ENCODE measurements around the gene CLEC5A. TPM values are rescaled to one million over a fixed set of nuclear protein-coding genes. Genes with fewer than 3 reads are reported as not detected.
"Not testable (repeated sequence)": the region's sequence is repeated elsewhere in the genome, so short reads cannot be mapped to it uniquely, and the experiment has no call there.

The CLEC5A gene
- not detected for polyA plus RNA-seq

GRCh38 chr7:141946796-141947195 is at the start of gene CLEC5A:
TSS of gene CLEC5A (minus strand) at chr7:141946974. CDS start at chr7:141946292, 682 bp downstream.
- H3K27ac Mint-ChIP-seq: no peak within 1 kb of the TSS
- H3K9me3 Mint-ChIP-seq: peaks cover 0 to 3% (median 2%) of the 10 kb centered on the region in 3 donors
- no peaks in the 10 kb centered on the region for H3K4me1 Mint-ChIP-seq
- H3K4me3 Mint-ChIP-seq: no peak within 1 kb of the TSS
- H3K27me3 Mint-ChIP-seq: no peaks in the 10 kb centered on the region
- H3K36me3 Mint-ChIP-seq: no peaks in the 10 kb centered on the region

GRCh38 chr7:141993354-141993753 is 46.6 kb upstream of the CLEC5A start:
- Mint-ChIP-seq H3K36me3 (no peaks in the 10 kb centered on the region), H3K27ac (no peak overlapping the region), H3K4me1 (no peaks in the 10 kb centered on the region), H3K4me3 (no peak overlapping the region), H3K27me3 (peaks cover 4% of the 10 kb centered on the region), H3K9me3 (peaks cover 2 to 6% (median 2%) of the 10 kb centered on the region in 3 donors)

GRCh38 chr7:141992688-141993087 is 45.9 kb upstream of the CLEC5A start:
- Mint-ChIP-seq H3K4me1 (no peaks in the 10 kb centered on the region), H3K4me3 (no peak overlapping the region), H3K27me3 (peaks cover 1% of the 10 kb centered on the region), H3K9me3 (peaks cover 0 to 6% (median 0%) of the 10 kb centered on the region in 3 donors), H3K27ac (no peak overlapping the region), H3K36me3 (no peaks in the 10 kb centered on the region)

GRCh38 chr7:141992156-141992555 is 45.4 kb upstream of the CLEC5A start:
- H3K27me3 Mint-ChIP-seq: peaks cover 1% of the 10 kb centered on the region
- no peaks in the 10 kb centered on the region for H3K4me1 Mint-ChIP-seq
- no peaks in the 10 kb centered on the region for H3K36me3 Mint-ChIP-seq
- no peak overlapping the region for H3K4me3 Mint-ChIP-seq
- H3K9me3 Mint-ChIP-seq: peaks cover 0 to 6% (median 0%) of the 10 kb centered on the region in 3 donors
- no peak overlapping the region for H3K27ac Mint-ChIP-seq

- no peaks in the 10 kb centered on the region for H3K4me1 Mint-ChIP-seq
- no peak overlapping the region for H3K4me3 Mint-ChIP-seq
- no peak overlapping the region for H3K27ac Mint-ChIP-seq
- H3K27me3 Mint-ChIP-seq: peaks cover 1% of the 10 kb centered on the region
- peaks cover 0 to 10% (median 0%) of the 10 kb centered on the region in 3 donors for H3K9me3 Mint-ChIP-seq
- no peaks in the 10 kb centered on the region for H3K36me3 Mint-ChIP-seq
These were observed 44.4 kb upstream of the CLEC5A start for GRCh38 chr7:141991140-141991539.

GRCh38 chr7:141990011-141990725 is 43.4 kb upstream of the CLEC5A start:
- no peak overlapping the region for H3K4me3 Mint-ChIP-seq
- peaks cover 0 to 8% (median 0%) of the 10 kb centered on the region in 3 donors for H3K9me3 Mint-ChIP-seq
- H3K36me3 Mint-ChIP-seq: no peaks in the 10 kb centered on the region
- H3K4me1 Mint-ChIP-seq: no peaks in the 10 kb centered on the region
- H3K27ac Mint-ChIP-seq: no peak overlapping the region
- peaks cover 1% of the 10 kb centered on the region for H3K27me3 Mint-ChIP-seq

GRCh38 chr7:141987803-141988202 is 41.0 kb upstream of the CLEC5A start:
- H3K27ac Mint-ChIP-seq, H3K36me3 Mint-ChIP-seq, H3K4me3 Mint-ChIP-seq, H3K27me3 Mint-ChIP-seq, H3K4me1 Mint-ChIP-seq, H3K9me3 Mint-ChIP-seq: not testable (repeated sequence)

GRCh38 chr7:141986923-141987322 is 40.1 kb upstream of the CLEC5A start:
- Mint-ChIP-seq H3K4me1 (no peaks in the 10 kb centered on the region), H3K27ac (no peak overlapping the region), H3K9me3 (peaks cover 0 to 5% (median 0%) of the 10 kb centered on the region in 3 donors)

GRCh38 chr7:141985926-141986325 is 39.2 kb upstream of the CLEC5A start:
- H3K4me3 Mint-ChIP-seq, H3K4me1 Mint-ChIP-seq, H3K36me3 Mint-ChIP-seq, H3K27ac Mint-ChIP-seq, H3K27me3 Mint-ChIP-seq, H3K9me3 Mint-ChIP-seq: not testable (repeated sequence)

More at GRCh38 chr7:141986923-141987322, 40.1 kb upstream of the CLEC5A start:
- peaks cover 1% of the 10 kb centered on the region for H3K27me3 Mint-ChIP-seq
- no peaks in the 10 kb centered on the region for H3K36me3 Mint-ChIP-seq
- H3K4me3 Mint-ChIP-seq: no peak overlapping the region

GRCh38 chr7:141979568-141979967 is 32.8 kb upstream of the CLEC5A start:
- H3K27ac Mint-ChIP-seq: no peak overlapping the region
- H3K27me3 Mint-ChIP-seq: peaks cover 1% of the 10 kb centered on the region
- H3K4me1 Mint-ChIP-seq: peaks cover 0 to 10% (median 7%) of the 10 kb centered on the region in 3 donors
- peaks cover 0 to 5% (median 0%) of the 10 kb centered on the region in 3 donors for H3K9me3 Mint-ChIP-seq
- H3K36me3 Mint-ChIP-seq: no peaks in the 10 kb centered on the region
- H3K4me3 Mint-ChIP-seq: no peak overlapping the region

GRCh38 chr7:141978351-141978750 is 31.6 kb upstream of the CLEC5A start:
- Mint-ChIP-seq H3K36me3 (no peaks in the 10 kb centered on the region), H3K4me3 (peak overlapping the region in 1 of 4 donors; percentile 34), H3K27me3 (peaks cover 1% of the 10 kb centered on the region), H3K4me1 (peaks cover 0 to 10% (median 7%) of the 10 kb centered on the region in 3 donors), H3K27ac (no peak overlapping the region), H3K9me3 (peaks cover 0 to 5% (median 0%) of the 10 kb centered on the region in 3 donors)

GRCh38 chr7:141976524-141977245 is 29.9 kb upstream of the CLEC5A start:
- Mint-ChIP-seq H3K27ac (peak overlapping the region in 2 of 3 donors; percentile 22 to 64), H3K4me3 (peak overlapping the region; percentile 6 to 89 (median 78)), H3K36me3 (no peaks in the 10 kb centered on the region), H3K9me3 (peaks cover 0 to 5% (median 0%) of the 10 kb centered on the region in 3 donors), H3K27me3 (peaks cover 1% of the 10 kb centered on the region), H3K4me1 (peaks cover 0 to 10% (median 7%) of the 10 kb centered on the region in 3 donors)

- Mint-ChIP-seq H3K9me3 (peaks cover 0 to 5% (median 2%) of the 10 kb centered on the region in 3 donors), H3K4me3 (peak overlapping the region; percentile 6 to 89 (median 78)), H3K4me1 (peaks cover 0 to 10% (median 7%) of the 10 kb centered on the region in 3 donors), H3K27ac (peak overlapping the region in 2 of 3 donors; percentile 22 to 64), H3K36me3 (no peaks in the 10 kb centered on the region), H3K27me3 (peaks cover 1% of the 10 kb centered on the region)
These were observed 29.2 kb upstream of the CLEC5A start for GRCh38 chr7:141975806-141976523.

GRCh38 chr7:141974831-141975230 is 28.1 kb upstream of the CLEC5A start:
- Mint-ChIP-seq H3K27me3 (peaks cover 1% of the 10 kb centered on the region), H3K9me3 (peaks cover 0 to 5% (median 2%) of the 10 kb centered on the region in 3 donors), H3K27ac (no peak overlapping the region), H3K36me3 (no peaks in the 10 kb centered on the region), H3K4me3 (no peak overlapping the region), H3K4me1 (peaks cover 0 to 10% (median 7%) of the 10 kb centered on the region in 3 donors)

GRCh38 chr7:141973673-141974072 is 26.9 kb upstream of the CLEC5A start, which contains the start of gene TAS2R38:
TSS of gene TAS2R38 (minus strand) at chr7:141973773. CDS start at chr7:141973689, 84 bp downstream.
- Mint-ChIP-seq H3K4me3 (no peak within 1 kb of the TSS), H3K4me1 (peaks cover 0 to 8% (median 7%) of the 10 kb centered on the region in 3 donors), H3K27ac (no peak within 1 kb of the TSS), H3K36me3 (no peaks in the 10 kb centered on the region), H3K27me3 (peaks cover 1% of the 10 kb centered on the region), H3K9me3 (peaks cover 0 to 2% (median 0%) of the 10 kb centered on the region in 3 donors)
